ENCODE data around the gene EIF2AK2. TPM values are rescaled to one million over a fixed set of nuclear protein-coding genes. Genes with fewer than 3 reads are reported as not detected.

Gene EIF2AK2
- total and polyA plus RNA-seq, 10 of the 15 experiments (the other 5 are each of a cell fraction or from before 2014, with no cell fraction given): 16.2 to 81.4 (median 63.3) TPM

- H3K4me2 ChIP-seq (ENCODE audit: control insufficient read depth, insufficient read depth): no peak overlapping the region
- SMC1A ChIA-PET (ENCODE audit: uncharacterized antibody, unreplicated experiment): interaction anchor here (0.6 kb wide), 1 partner anchor 271 kb away, joined by 3 read pairs; no protein-coding TSS in a partner anchor
- H3K9me3 ChIP-seq (replicated peaks; ENCODE audit: control insufficient read depth, insufficient read depth, low read length): no peaks in the 10 kb centered on the region
- no TSS peak for BruUV-seq (replicated peaks)
- peaks cover 5 to 38% of the 10 kb centered on the region in 2 experiments for H3K36me3 ChIP-seq (ENCODE audit: control insufficient read depth in 2 of 2, insufficient read depth in 2 of 2, low read length in 1 of 2)
- 96% methylated on average over 4 of the region's 4 CpGs for WGBS (ENCODE audit: insufficient coverage, insufficient replicate concordance, low lambda C conversion rate, missing lambda C conversion rate)
- H4K20me1 ChIP-seq (ENCODE audit: control insufficient read depth, insufficient read depth): no peaks in the 10 kb centered on the region
- no peak overlapping the region for H3K9ac ChIP-seq (ENCODE audit: control insufficient read depth, insufficient read depth, low read length)
- H3K4me1 ChIP-seq (ENCODE audit: control insufficient read depth, insufficient read depth, low read length): no peaks in the 10 kb centered on the region
- in situ Hi-C loops (cut with MboI): no loop called here
- ATAC-seq (no peak), DNase-seq (ENCODE audit: low read depth, low spot score) (no peak), FAIRE-seq (no peak)
- no peak overlapping the region for H3K4me3 ChIP-seq
- H3K27me3 ChIP-seq (replicated peaks in 1 of 2; ENCODE audit: control insufficient read depth in 2 of 2, insufficient read depth in 2 of 2, low read length in 1 of 2): no peaks in the 10 kb centered on the region
- POLR2A ChIA-PET: interaction anchor here (1.3 kb wide), 1 partner anchor 35 kb away, joined by 4 read pairs; no protein-coding TSS in a partner anchor
- intact Hi-C loops (cut with micrococcal nuclease; ENCODE audit: unreplicated experiment): no loop called here
- no peak for TF ChIP-seq RBBP5 (conservative IDR thresholded peaks at IDR 0.05)
- CTCF ChIA-PET: interaction anchor here (0.7 kb wide), 1 partner anchor 1244 kb away, joined by 4 read pairs; no protein-coding TSS in a partner anchor
- RAD21 ChIA-PET (ENCODE audit: unreplicated experiment): no interaction called here
- no peak overlapping the region for H3K27ac ChIP-seq (ENCODE audit: control insufficient read depth, insufficient read depth)
- no peak overlapping the region for H2AFZ ChIP-seq (ENCODE audit: control insufficient read depth, low read depth, low read length)
- H3K79me2 ChIP-seq (ENCODE audit: control insufficient read depth, insufficient read depth, low read length): no peaks in the 10 kb centered on the region
Observed at GRCh38 chr2:37109523-37109922, 47.3 kb downstream of the EIF2AK2 start.

- RAD21 ChIA-PET (ENCODE audit: unreplicated experiment): no interaction called here
- Histone ChIP-seq H3K27me3 (replicated peaks in 1 of 2; ENCODE audit: control insufficient read depth in 2 of 2, insufficient read depth in 2 of 2, low read length in 1 of 2) (no peaks in the 10 kb centered on the region), H4K20me1 (ENCODE audit: control insufficient read depth, insufficient read depth) (no peaks in the 10 kb centered on the region), H3K4me3 (no peak overlapping the region), H2AFZ (ENCODE audit: control insufficient read depth, low read depth, low read length) (no peak overlapping the region), H3K36me3 (ENCODE audit: control insufficient read depth in 2 of 2, insufficient read depth in 2 of 2, low read length in 1 of 2) (peaks cover 4 to 38% of the 10 kb centered on the region in 2 experiments), H3K9ac (ENCODE audit: control insufficient read depth, insufficient read depth, low read length) (no peak overlapping the region), H3K27ac (ENCODE audit: control insufficient read depth, insufficient read depth) (no peak overlapping the region), H3K4me1 (ENCODE audit: control insufficient read depth, insufficient read depth, low read length) (no peaks in the 10 kb centered on the region), H3K4me2 (ENCODE audit: control insufficient read depth, insufficient read depth) (no peak overlapping the region), H3K9me3 (replicated peaks; ENCODE audit: control insufficient read depth, insufficient read depth, low read length) (no peaks in the 10 kb centered on the region), H3K79me2 (ENCODE audit: control insufficient read depth, insufficient read depth, low read length) (no peaks in the 10 kb centered on the region)
- FAIRE-seq (no peak), ATAC-seq (no peak), DNase-seq (ENCODE audit: low read depth, low spot score) (no peak)
- intact Hi-C loops (cut with micrococcal nuclease; ENCODE audit: unreplicated experiment) (no loop called here), in situ Hi-C loops (cut with MboI) (no loop called here)
- CTCF ChIA-PET: interaction anchor here (0.6 kb wide), 1 partner anchor 46 kb away, joined by 3 read pairs; no protein-coding TSS in a partner anchor
- WGBS (ENCODE audit: insufficient coverage, insufficient replicate concordance, low lambda C conversion rate, missing lambda C conversion rate): 82% methylated on average over 5 of the region's 5 CpGs
- SMC1A ChIA-PET (ENCODE audit: uncharacterized antibody, unreplicated experiment): interaction anchor here (0.9 to 1.2 kb wide), 4 partner anchors 13 to 326 kb away, joined by 3 to 4 read pairs (median 4); no protein-coding TSS in a partner anchor
- BruUV-seq (replicated peaks): no TSS peak
- POLR2A ChIA-PET: interaction anchor here (1.0 kb wide), 1 partner anchor 15 kb away, joined by 3 read pairs; no protein-coding TSS in a partner anchor
- TF ChIP-seq ZNF687 (IDR thresholded peaks at IDR 0.05) (no peak), IRF4 (IDR thresholded peaks at IDR 0.05; ENCODE audit: low read depth, low read length) (no peak), ESRRA (IDR thresholded peaks at IDR 0.05; ENCODE audit: low read length) (no peak), TAF1 (IDR thresholded peaks at IDR 0.05; ENCODE audit: borderline replicate concordance, low read depth, low read length) (no peak), NFYB (IDR thresholded peaks at IDR 0.05; ENCODE audit: insufficient read depth, low read depth, low read length) (no peak), SMAD1 (IDR thresholded peaks at IDR 0.05; ENCODE audit: low read depth, partially characterized antibody) (no peak), NKRF (conservative IDR thresholded peaks at IDR 0.05) (no peak), NFYA (IDR thresholded peaks at IDR 0.05; ENCODE audit: borderline replicate concordance, low read depth, low read length) (no peak), BCL11A (IDR thresholded peaks at IDR 0.05; ENCODE audit: low read depth, low read length) (no peak), SIX5 (IDR thresholded peaks at IDR 0.05; ENCODE audit: low read depth, low read length, severe bottlenecking) (no peak), HDGF (IDR thresholded peaks at IDR 0.05) (no peak), NR2F1 (conservative IDR thresholded peaks at IDR 0.05) (no peak)
Observed at GRCh38 chr2:37105150-37105549, 51.6 kb downstream of the EIF2AK2 start.

Data from GM12878 (cell line).